IPS DF 6.9 (cell line): ENCODE measurements around the gene CKS1B.

Experiments used
- DNase-seq: peaks from one replicate; pipeline ENCODE4 v3.0.0-alpha.2; 2013; ENCODE audit warnings: low read depth, low spot score
- H3K27ac ChIP-seq: one replicate; pipeline ENCODE4 v1.5.1; 2013; ENCODE audit warnings: low read length, control low read depth
- H3K27me3 ChIP-seq: 2 replicates; pipeline ENCODE4 v1.6.1; 2013; ENCODE audit warnings: mild to moderate bottlenecking, low read length; ENCODE audit not compliant: control insufficient read depth, insufficient read depth
- H3K36me3 ChIP-seq: 2 replicates; pipeline ENCODE4 v1.6.1; 2013; ENCODE audit warnings: low read length; ENCODE audit not compliant: control insufficient read depth, insufficient read depth
- H3K4me1 ChIP-seq: 2 replicates; pipeline ENCODE4 v1.6.1; 2013; ENCODE audit warnings: low read length; ENCODE audit not compliant: control insufficient read depth, insufficient read depth
- H3K4me3 ChIP-seq: 2 replicates; pipeline ENCODE4 v1.5.1; 2013; ENCODE audit warnings: mild to moderate bottlenecking, low read length
- H3K9me3 ChIP-seq: 2 replicates; pipeline ENCODE4 v1.6.1; 2013; ENCODE audit warnings: low read length, inconsistent platforms; ENCODE audit not compliant: control insufficient read depth, insufficient read depth
- WGBS: extraction: QIAGEN DNeasy Blood & Tissue Kit; methylation state at CpG from one replicate; pipeline ENCODE4 v1.1.7; 2013; ENCODE audit warnings: mixed read lengths, missing lambda C conversion rate; ENCODE audit not compliant: insufficient read length, insufficient coverage; 5-methylcytosine and 5-hydroxymethylcytosine counted together

CKS1B gene

DNA sequence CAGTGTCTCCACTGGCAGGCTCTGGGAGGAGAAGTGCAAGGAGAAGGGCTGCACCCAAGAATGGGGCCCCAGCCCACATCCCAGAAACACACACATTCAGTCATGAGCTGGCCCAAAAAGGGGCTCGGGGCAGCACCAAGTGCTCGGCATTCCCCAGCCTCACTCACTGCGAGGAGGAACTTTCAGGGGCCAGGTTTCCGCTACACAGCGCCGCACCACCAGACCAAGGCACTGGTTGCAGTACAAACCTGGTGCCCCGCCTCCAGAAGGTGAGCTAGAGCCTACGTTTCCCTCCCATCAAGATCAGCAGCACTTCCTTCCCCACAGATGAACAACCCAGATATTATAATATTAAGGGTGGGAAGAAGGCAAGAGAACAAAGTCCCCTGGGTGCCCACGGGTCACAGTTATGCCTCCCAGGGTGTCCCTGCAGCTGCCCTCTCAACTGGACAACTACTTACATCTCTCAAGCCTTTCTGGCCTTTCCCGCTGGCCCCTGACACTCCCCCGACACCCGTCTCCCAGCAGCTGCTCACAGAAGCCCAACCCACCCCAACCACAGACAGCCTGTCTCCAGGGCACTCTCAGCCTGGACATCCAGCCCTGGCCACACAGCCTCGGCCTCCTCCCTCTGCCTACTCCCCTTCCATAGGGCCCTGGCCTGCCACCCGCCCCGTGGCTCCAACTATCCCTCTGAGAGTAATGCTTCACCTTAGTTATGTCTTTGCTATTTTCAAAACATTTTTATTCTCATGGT, 22.4 kb upstream of the CKS1B start:
- no peaks in the 10 kb centered on the region for H3K9me3 ChIP-seq

DNA sequence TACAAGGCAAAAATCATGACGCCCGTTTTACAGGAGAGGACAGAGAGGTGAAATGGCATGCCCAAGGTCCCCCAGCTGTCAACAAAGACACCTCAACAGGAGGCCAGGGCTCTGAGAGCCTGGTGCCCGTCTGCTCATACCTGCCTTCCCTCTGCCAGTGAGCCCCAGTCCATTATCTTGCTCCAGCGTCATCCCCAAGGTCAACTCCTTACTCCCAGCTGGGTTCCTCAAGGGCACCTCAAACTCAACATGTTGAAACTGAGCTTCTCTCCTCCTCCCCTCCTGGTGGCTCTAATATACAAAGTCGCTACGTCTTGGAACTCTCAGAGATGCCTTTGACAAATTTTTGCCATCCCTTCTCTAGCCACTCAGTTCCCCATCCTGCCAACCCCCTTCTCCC, 21.8 kb upstream of the CKS1B start:
- H3K9me3 ChIP-seq, result no peaks in the 10 kb centered on the region
- DNase-seq, result no peak
- H3K27me3 ChIP-seq, result no peaks in the 10 kb centered on the region
- no peak overlapping the region for H3K4me3 ChIP-seq
- H3K27ac ChIP-seq, result no peak overlapping the region
- H3K36me3 ChIP-seq, result no peaks in the 10 kb centered on the region
- no CpG with 5 or more reads among the region's 6 CpGs for WGBS
- peaks cover 7% of the 10 kb centered on the region; the same call in 1 of the 2 replicates for H3K4me1 ChIP-seq

More for the DNA sequence above, 22.4 kb upstream of the CKS1B start:
- no peaks in the 10 kb centered on the region for H3K27me3 ChIP-seq
- H3K27ac ChIP-seq, result no peak overlapping the region
- peaks cover 6% of the 10 kb centered on the region; the same call in 1 of the 2 replicates for H3K4me1 ChIP-seq
- H3K4me3 ChIP-seq, result no peak overlapping the region
- no peak for DNase-seq
- no CpG with 5 or more reads among the region's 15 CpGs for WGBS
- no peaks in the 10 kb centered on the region for H3K36me3 ChIP-seq

DNA sequence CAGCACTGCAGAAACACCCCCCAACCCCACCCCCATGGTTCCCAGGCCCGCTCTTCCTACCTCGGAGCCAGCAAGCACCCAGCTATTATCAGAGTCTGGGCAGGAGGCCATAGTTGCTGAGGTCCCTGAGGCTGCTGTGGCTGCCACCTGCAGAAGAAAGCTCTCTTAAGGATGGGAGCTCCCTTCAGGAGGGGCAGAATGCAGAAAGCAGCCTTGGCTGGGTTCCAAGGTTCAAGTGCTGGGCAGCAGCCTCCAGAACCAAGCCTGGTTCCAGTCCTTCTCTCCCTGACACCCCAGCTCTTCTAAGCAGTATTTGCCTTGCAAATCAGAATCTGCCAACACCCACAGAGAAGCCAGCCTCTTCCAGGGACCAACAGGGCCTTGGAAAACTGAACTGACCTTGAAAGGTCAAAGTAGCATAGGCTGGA, 20.9 kb upstream of the CKS1B start:
- H3K4me3 ChIP-seq, result no peak overlapping the region
- H3K36me3 ChIP-seq, result no peaks in the 10 kb centered on the region
- WGBS, result no CpG with 5 or more reads among the region's 2 CpGs
- peaks cover 7% of the 10 kb centered on the region; the same call in 1 of the 2 replicates for H3K4me1 ChIP-seq
- H3K27ac ChIP-seq, result no peak overlapping the region
- no peaks in the 10 kb centered on the region for H3K27me3 ChIP-seq
- no peak for DNase-seq
- H3K9me3 ChIP-seq, result no peaks in the 10 kb centered on the region

DNA sequence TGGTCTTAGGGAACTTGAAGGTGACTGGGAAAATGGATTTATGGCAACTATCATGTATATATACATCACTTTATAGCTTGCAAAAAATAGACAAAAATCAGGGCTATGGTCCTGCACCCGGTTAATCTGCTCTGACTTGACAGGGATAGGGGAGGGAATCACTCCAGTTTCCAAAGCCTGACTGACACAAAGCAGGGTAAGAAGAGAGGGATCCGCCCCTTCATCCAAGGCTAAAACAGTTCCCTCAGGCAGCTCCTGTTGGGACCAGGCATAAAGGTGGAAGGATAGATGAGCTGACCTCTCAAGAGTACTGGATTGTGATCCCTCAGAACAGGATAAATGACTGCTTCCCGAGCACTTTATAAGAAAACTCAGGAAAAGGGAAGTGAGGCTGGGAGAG, 19.9 kb upstream of the CKS1B start:
- no peaks in the 10 kb centered on the region for H3K27me3 ChIP-seq
- peaks cover 7% of the 10 kb centered on the region; the same call in 1 of the 2 replicates for H3K4me1 ChIP-seq
- H3K36me3 ChIP-seq, result 0 out of 2 replicates have a peak, but pooled peaks cover 5% of the 10 kb centered on the region
- H3K27ac ChIP-seq, result no peak overlapping the region
- DNase-seq, result no peak
- no CpG with 5 or more reads among the region's 3 CpGs for WGBS
- H3K9me3 ChIP-seq, result no peaks in the 10 kb centered on the region
- H3K4me3 ChIP-seq, result no peak overlapping the region

DNA sequence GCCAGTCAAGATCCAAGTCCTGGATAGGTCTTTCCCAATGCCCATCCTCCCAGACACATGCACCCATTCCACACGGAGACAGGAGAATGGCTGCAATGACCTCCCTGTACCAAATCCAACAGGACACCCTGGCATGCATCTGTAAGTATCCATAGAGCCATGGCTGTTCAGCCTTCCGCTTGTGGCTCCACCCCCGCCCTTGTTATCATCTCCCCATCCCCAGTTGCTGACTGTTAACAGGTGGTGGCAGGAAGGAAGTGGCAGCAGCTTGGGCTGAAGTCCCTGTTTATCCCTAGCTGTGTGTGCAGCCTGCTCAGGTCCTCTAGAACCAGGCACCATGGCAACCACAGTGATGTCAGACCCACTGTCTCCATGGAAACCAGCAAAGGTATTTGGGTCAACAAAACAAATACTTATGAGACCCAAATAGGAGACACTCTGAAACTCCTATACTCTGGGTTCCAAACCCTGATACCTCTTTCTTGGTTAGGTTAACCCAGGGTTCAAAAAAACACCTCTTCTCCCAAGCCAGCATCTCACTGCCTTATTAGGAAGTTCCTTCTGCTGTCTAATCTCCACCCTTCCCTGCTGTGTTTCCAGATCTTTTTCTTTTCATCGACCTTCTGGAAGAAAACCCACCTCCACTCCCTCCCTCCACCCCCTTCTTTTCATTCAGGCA, 19.3 kb upstream of the CKS1B start:
- Histone ChIP-seq H3K27me3 (no peaks in the 10 kb centered on the region), H3K36me3 (0 out of 2 replicates have a peak, but pooled peaks cover 6% of the 10 kb centered on the region), H3K4me1 (peaks cover 7% of the 10 kb centered on the region; the same call in 1 of the 2 replicates), H3K9me3 (no peaks in the 10 kb centered on the region), H3K4me3 (peak overlapping the region; percentile 47; the same call in 1 of the 2 replicates), H3K27ac (no peak overlapping the region)
- WGBS, result no CpG with 5 or more reads among the region's 4 CpGs
- DNase-seq, result no peak

DNA sequence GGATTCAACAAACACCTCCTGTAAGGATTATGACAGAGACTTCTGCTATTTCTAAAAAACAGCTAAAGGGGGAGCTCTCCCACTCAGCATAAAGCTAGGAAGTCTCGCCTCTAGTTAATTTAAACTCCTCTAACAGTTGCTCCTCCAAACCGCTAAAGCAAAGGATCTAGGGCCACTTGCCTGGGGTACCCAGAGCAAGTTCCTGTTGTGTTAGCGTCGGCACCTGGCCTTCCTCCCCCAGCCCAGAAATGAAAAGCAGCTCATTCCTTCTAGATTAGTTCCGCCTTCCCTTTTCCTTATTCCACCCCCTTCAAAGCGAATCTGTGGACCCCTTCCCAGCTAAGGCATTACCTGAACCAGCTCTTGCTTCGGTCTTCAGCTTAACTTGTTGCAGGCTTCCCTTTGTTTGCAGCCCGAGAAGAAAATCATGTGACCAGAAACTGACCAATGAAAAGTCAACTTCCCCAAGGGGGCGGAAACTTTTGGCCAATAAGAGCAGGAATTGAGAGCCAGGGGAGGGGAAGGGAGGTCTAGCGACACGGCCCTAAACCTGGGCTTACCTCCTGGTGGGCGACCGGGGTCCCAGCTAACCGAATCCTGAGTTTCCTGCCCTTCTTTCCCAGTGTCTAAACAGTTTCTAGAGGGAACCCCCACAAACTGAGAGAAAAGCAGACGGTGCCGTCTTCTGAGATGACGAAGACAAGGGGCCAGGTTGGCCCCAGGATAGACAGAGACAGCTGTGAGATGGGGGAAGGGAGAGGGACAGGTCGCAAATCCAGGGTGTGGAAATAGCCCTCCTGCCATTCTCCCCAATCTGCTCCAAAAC, 18.6 kb upstream of the CKS1B start, which contains the start of gene PBXIP1:
PBXIP1 (minus strand) TSS at position 382 of the 826 bp plus-strand sequence. CDS start 2,378 bp downstream, outside the sequence.
- 0 out of 2 replicates have a peak, but pooled peaks cover 6% of the 10 kb centered on the region for H3K36me3 ChIP-seq
- H3K4me1 ChIP-seq, result peaks cover 7% of the 10 kb centered on the region; the same call in 1 of the 2 replicates
- peak within 1 kb of the TSS; percentile 47; the same call in 1 of the 2 replicates for H3K4me3 ChIP-seq
- WGBS, result no CpG with 5 or more reads among the region's 18 CpGs
- DNase-seq, result peak; percentile 97
- no peaks in the 10 kb centered on the region for H3K9me3 ChIP-seq
- H3K27me3 ChIP-seq, result no peaks in the 10 kb centered on the region
- H3K27ac ChIP-seq, result no peak within 1 kb of the TSS

DNA sequence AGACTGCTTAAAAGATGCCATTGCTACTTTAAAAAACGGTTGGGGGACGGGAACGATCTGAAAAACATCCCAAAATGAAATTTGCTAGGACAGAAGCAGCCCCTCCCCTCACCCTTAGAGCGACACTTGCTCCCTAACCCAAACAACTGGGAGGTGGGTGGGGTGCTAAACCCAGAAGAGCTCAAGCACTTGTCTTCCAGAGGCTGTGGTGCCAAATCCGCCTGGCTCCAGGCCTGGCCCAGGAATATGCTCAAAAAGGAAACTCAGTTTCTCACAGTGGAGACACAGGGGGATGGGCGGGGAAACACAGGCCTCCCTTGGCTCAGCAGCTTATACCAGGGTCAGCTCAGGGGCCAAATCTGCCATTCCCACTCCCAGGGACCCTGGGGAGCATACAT, 17.9 kb upstream of the CKS1B start:
- Histone ChIP-seq H3K4me3 (peak overlapping the region; percentile 26; the same call in 1 of the 2 replicates), H3K36me3 (0 out of 2 replicates have a peak, but pooled peaks cover 6% of the 10 kb centered on the region), H3K4me1 (peaks cover 7% of the 10 kb centered on the region; the same call in 1 of the 2 replicates), H3K9me3 (no peaks in the 10 kb centered on the region), H3K27ac (no peak overlapping the region), H3K27me3 (no peaks in the 10 kb centered on the region)
- DNase-seq, result no peak
- no CpG with 5 or more reads among the region's 6 CpGs for WGBS

DNA sequence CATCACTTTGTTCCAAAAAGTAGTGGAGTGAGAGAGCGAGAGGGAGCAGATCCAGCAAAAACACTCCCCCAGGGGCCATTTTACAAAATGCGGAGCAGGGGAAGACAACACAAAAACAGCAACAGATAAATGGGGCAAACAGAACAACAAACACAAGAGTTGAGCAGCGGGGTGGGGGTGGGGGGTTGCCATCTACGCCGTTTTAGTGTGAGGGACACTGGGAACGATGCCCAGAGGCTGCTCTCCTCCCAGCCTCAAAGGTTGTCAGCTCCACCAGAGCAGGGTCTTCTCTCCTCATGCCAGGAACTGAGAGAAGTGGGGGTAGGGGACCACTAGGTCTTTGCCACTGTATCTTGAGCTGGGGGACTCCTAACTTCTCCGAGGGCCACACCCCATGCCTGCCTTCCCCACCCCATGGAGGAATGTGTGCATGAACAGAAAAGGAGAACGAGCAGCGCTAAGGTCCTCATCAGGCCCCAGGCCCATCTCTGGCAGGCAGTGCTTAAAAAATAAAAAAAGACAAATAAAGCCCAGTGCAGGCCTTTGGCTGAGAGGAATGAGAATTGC, 17.3 kb upstream of the CKS1B start:
- Histone ChIP-seq H3K4me3 (no peak overlapping the region), H3K4me1 (peaks cover 7% of the 10 kb centered on the region; the same call in 1 of the 2 replicates), H3K27ac (no peak overlapping the region), H3K36me3 (0 out of 2 replicates have a peak, but pooled peaks cover 6% of the 10 kb centered on the region), H3K9me3 (no peaks in the 10 kb centered on the region), H3K27me3 (no peaks in the 10 kb centered on the region)
- DNase-seq, result no peak
- no CpG with 5 or more reads among the region's 9 CpGs for WGBS

DNA sequence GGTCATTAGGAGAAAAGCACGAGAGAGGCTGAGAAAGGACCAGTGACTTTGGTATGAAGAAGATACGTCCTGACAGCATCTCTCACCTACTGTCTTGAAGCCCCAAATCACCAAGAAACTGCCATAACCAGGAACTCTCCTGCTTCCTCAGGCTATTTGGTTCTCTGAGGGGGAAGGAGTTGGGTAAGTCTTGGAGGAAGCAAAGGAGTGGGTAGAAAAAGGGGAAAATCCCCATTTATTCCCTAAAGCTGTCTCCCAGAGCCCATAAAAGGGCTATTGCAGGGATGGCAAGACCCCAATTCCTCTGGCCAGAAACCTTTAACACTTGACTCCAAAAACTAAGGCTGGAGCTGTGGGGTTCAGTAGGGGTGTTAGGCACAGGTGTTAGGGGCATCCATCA, 16.4 kb upstream of the CKS1B start:
- H3K9me3 ChIP-seq, result no peaks in the 10 kb centered on the region
- H3K27ac ChIP-seq, result no peak overlapping the region
- H3K4me3 ChIP-seq, result no peak overlapping the region
- WGBS, result no CpG with 5 or more reads among the region's 2 CpGs
- H3K27me3 ChIP-seq, result no peaks in the 10 kb centered on the region
- 0 out of 2 replicates have a peak, but pooled peaks cover 9% of the 10 kb centered on the region for H3K36me3 ChIP-seq
- peaks cover 7% of the 10 kb centered on the region for H3K4me1 ChIP-seq
- DNase-seq, result no peak
